Neural cell (in vitro differentiated cells): Measurements from ENCODE around the gene SLC35A4. TPM values are rescaled to one million over a fixed set of nuclear protein-coding genes. Genes with fewer than 3 reads are reported as not detected.

Experiments used
- H2AFZ ChIP-seq: fragments of 200-600, 300-800 bp; sonication (generic), shearing (Covaris generic); 2 replicates; pipeline ENCODE4 v1.6.0; 2014; ENCODE audit warnings: low read depth, mild to moderate bottlenecking, antibody characterized with exemption, low read length, moderate library complexity
- H3F3A ChIP-seq: fragments of 200-600 bp; shearing (Covaris generic); 2 replicates; pipeline ENCODE4 v1.6.1; 2016; ENCODE audit warnings: mild to moderate bottlenecking, moderate library complexity, mixed read lengths, antibody characterized with exemption, low read length; ENCODE audit not compliant: insufficient read depth, poor library complexity, severe bottlenecking
- H3K27ac ChIP-seq: fragments of 200-600, 300-800 bp; sonication (generic), shearing (Covaris generic); 2 replicates; pipeline ENCODE4 v1.5.1; 2014; ENCODE audit warnings: mild to moderate bottlenecking, low read length, moderate library complexity
- H3K27me3 ChIP-seq: fragments of 300-800, 200-600 bp; sonication (generic), shearing (Covaris generic); 2 replicates; pipeline ENCODE4 v1.6.0; 2014; ENCODE audit warnings: mild to moderate bottlenecking, low read depth, low read length, moderate library complexity; ENCODE audit not compliant: insufficient read depth
- H3K36me3 ChIP-seq: fragments of 300-800, 200-600 bp; sonication (generic), shearing (Covaris generic); 2 replicates; pipeline ENCODE4 v1.5.1; 2014; ENCODE audit warnings: mild to moderate bottlenecking, antibody characterized with exemption, low read length, moderate library complexity; ENCODE audit not compliant: insufficient read depth
- H3K4me2 ChIP-seq: fragments of 300-800, 200-600 bp; sonication (generic), shearing (Covaris generic); 2 replicates; pipeline ENCODE4 v1.6.0; 2014; ENCODE audit warnings: mild to moderate bottlenecking, low read length
- H3K4me3 ChIP-seq: fragments of 300-800, 200-600 bp; sonication (generic), shearing (Covaris generic); 2 replicates; pipeline ENCODE4 v1.5.1; 2014; ENCODE audit warnings: mild to moderate bottlenecking, low read length, moderate library complexity
- H3K79me2 ChIP-seq: fragments of 200-600 bp; shearing (Covaris generic); replicated peaks from 2 replicates; pipeline ENCODE4 v1.6.0; 2014; ENCODE audit warnings: mild to moderate bottlenecking, low read length, moderate library complexity; ENCODE audit not compliant: insufficient read depth
- H3K9ac ChIP-seq: fragments of 300-800, 200-600 bp; sonication (generic), shearing (Covaris generic); 2 replicates; pipeline ENCODE4 v1.6.1; 2016; ENCODE audit warnings: mild to moderate bottlenecking, low read length, mixed read lengths
- H3K9me2 ChIP-seq: fragments of 200-600 bp; shearing (Covaris generic); 2 replicates; pipeline ENCODE4 v1.6.1; 2016; ENCODE audit warnings: mild to moderate bottlenecking, low read length, mixed read lengths; ENCODE audit not compliant: insufficient read depth
- H3K9me3 ChIP-seq: fragments of 200-600, 300-800 bp; sonication (generic), shearing (Covaris generic); 2 replicates; pipeline ENCODE4 v1.6.1; 2016; ENCODE audit warnings: mild to moderate bottlenecking, mixed run types, low read length, moderate library complexity, mixed read lengths
- H4K20me1 ChIP-seq: fragments of 200-600 bp; shearing (Covaris generic); 2 replicates; pipeline ENCODE4 v1.6.1; 2016; ENCODE audit warnings: mild to moderate bottlenecking, mixed run types; ENCODE audit not compliant: insufficient read depth
- EP300 ChIP-seq: fragments of 450-650 bp; conservative IDR thresholded peaks from 2 replicates; pipeline ENCODE4 v1.6.1; 2014; ENCODE audit warnings: antibody characterized with exemption, mild to moderate bottlenecking, moderate library complexity; ENCODE audit not compliant: poor library complexity, severe bottlenecking
- EZH2 ChIP-seq: fragments of 200-600, 300-800 bp; shearing (Covaris generic), sonication (generic); IDR thresholded peaks from 2 replicates; pipeline ENCODE4 v1.6.1; 2014; ENCODE audit warnings: antibody characterized with exemption, low read length, borderline replicate concordance, mild to moderate bottlenecking; ENCODE audit not compliant: insufficient read depth, poor library complexity, severe bottlenecking
- MXI1 ChIP-seq: fragments of 450-650 bp; conservative IDR thresholded peaks from 2 replicates; pipeline ENCODE4 v1.6.1; 2014; ENCODE audit warnings: antibody characterized with exemption, mild to moderate bottlenecking; ENCODE audit not compliant: poor library complexity, severe bottlenecking
- POLR2AphosphoS5 ChIP-seq: IDR thresholded peaks from 2 replicates; pipeline ENCODE4 v1.6.1; 2012
- RAD21 ChIP-seq: fragments of 450-650 bp; conservative IDR thresholded peaks from 2 replicates; pipeline ENCODE4 v1.6.1; 2014; ENCODE audit warnings: antibody characterized with exemption, mild to moderate bottlenecking, moderate library complexity
- SMC3 ChIP-seq: fragments of 450-650 bp; conservative IDR thresholded peaks from 2 replicates; pipeline ENCODE4 v1.6.1; 2014; ENCODE audit warnings: antibody characterized with exemption, mild to moderate bottlenecking, moderate library complexity; ENCODE audit not compliant: poor library complexity
- TAF1 ChIP-seq: IDR thresholded peaks from 2 replicates; pipeline ENCODE4 v1.6.1; 2012; ENCODE audit warnings: low read depth
- polyA plus RNA-seq: library from polyadenylated mRNA; depleted of rRNA; stranded (reverse); fragments of >200 nt; gene quantifications from 2 replicates; pipeline ENCODE4 v1.2.3, GENCODE V29; 2014
- TF ChIP-seq, protein P1 (sequence below): IDR thresholded peaks from 2 replicates; pipeline ENCODE4 v1.6.1; 2012; ENCODE audit warnings: borderline replicate concordance
- TF ChIP-seq, protein P2 (sequence below): fragments of 450-650 bp; IDR thresholded peaks from 2 replicates; pipeline ENCODE4 v1.5.1; 2014; ENCODE audit warnings: antibody characterized with exemption, mild to moderate bottlenecking, moderate library complexity; ENCODE audit not compliant: poor library complexity, severe bottlenecking

Gene SLC35A4
- polyA plus RNA-seq, 1 donor from 2014 or later, result 8.1 TPM

DNA sequence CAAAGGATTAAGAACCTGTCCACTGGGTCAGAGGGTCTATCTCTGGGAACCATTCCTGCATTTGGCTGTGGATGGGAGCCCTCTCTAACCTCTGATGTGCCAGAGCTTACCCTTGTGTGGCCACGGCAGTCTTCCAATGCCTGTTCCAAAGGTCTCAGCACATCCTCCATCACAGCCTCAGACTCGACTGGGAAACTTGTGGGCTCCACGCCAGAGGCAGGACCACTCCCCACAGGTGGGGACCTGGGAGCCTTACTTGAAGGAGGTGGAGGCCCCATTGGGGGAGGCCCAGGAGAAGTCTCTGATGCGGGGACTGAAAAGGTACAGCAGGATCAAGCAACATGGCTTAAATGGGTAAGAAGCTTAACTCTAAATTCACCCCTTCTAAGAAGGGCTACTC, 12.8 kb upstream of the SLC35A4 start:
- no peak overlapping the region for H2AFZ ChIP-seq
- H3K79me2 ChIP-seq, result peaks cover 25% of the 10 kb centered on the region
- no peak overlapping the region for H3K9ac ChIP-seq
- H4K20me1 ChIP-seq, result no peaks in the 10 kb centered on the region
- no peaks in the 10 kb centered on the region for H3K9me2 ChIP-seq
- H3K4me3 ChIP-seq, result no peak overlapping the region
- no peaks in the 10 kb centered on the region for H3K9me3 ChIP-seq
- no peaks in the 10 kb centered on the region for H3F3A ChIP-seq
- H3K27ac ChIP-seq, result no peak overlapping the region
- no peaks in the 10 kb centered on the region for H3K36me3 ChIP-seq
- TF ChIP-seq EP300 (no peak), EZH2 (no peak), SMC3 (no peak), MXI1 (no peak), POLR2AphosphoS5 (no peak), TAF1 (no peak), RAD21 (no peak)
- TF ChIP-seq, protein P1, sequence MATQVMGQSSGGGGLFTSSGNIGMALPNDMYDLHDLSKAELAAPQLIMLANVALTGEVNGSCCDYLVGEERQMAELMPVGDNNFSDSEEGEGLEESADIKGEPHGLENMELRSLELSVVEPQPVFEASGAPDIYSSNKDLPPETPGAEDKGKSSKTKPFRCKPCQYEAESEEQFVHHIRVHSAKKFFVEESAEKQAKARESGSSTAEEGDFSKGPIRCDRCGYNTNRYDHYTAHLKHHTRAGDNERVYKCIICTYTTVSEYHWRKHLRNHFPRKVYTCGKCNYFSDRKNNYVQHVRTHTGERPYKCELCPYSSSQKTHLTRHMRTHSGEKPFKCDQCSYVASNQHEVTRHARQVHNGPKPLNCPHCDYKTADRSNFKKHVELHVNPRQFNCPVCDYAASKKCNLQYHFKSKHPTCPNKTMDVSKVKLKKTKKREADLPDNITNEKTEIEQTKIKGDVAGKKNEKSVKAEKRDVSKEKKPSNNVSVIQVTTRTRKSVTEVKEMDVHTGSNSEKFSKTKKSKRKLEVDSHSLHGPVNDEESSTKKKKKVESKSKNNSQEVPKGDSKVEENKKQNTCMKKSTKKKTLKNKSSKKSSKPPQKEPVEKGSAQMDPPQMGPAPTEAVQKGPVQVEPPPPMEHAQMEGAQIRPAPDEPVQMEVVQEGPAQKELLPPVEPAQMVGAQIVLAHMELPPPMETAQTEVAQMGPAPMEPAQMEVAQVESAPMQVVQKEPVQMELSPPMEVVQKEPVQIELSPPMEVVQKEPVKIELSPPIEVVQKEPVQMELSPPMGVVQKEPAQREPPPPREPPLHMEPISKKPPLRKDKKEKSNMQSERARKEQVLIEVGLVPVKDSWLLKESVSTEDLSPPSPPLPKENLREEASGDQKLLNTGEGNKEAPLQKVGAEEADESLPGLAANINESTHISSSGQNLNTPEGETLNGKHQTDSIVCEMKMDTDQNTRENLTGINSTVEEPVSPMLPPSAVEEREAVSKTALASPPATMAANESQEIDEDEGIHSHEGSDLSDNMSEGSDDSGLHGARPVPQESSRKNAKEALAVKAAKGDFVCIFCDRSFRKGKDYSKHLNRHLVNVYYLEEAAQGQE, result no peak
- TF ChIP-seq, protein P2, sequence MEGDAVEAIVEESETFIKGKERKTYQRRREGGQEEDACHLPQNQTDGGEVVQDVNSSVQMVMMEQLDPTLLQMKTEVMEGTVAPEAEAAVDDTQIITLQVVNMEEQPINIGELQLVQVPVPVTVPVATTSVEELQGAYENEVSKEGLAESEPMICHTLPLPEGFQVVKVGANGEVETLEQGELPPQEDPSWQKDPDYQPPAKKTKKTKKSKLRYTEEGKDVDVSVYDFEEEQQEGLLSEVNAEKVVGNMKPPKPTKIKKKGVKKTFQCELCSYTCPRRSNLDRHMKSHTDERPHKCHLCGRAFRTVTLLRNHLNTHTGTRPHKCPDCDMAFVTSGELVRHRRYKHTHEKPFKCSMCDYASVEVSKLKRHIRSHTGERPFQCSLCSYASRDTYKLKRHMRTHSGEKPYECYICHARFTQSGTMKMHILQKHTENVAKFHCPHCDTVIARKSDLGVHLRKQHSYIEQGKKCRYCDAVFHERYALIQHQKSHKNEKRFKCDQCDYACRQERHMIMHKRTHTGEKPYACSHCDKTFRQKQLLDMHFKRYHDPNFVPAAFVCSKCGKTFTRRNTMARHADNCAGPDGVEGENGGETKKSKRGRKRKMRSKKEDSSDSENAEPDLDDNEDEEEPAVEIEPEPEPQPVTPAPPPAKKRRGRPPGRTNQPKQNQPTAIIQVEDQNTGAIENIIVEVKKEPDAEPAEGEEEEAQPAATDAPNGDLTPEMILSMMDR, result no peak
- H3K4me2 ChIP-seq, result no peak overlapping the region
- H3K27me3 ChIP-seq, result no peaks in the 10 kb centered on the region

DNA sequence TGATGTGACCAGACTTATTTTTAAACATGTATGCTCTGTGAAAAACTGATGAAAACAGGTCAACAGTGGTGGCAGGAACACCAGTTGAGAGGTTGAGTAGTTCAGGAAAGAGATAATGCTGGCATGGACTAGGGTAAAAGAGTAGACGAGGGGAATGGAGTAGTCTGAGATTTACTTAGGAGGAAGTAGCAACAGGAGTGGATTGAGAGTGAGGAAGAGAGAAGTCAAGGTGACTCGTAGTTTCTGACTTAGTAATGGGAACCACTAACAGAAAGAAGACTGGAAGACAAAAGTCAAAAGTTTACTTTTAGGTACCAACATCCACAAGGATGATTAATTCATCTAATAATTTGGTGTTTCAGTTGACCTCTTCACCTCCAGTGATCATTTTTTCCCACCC, 11.0 kb upstream of the SLC35A4 start:
- no peaks in the 10 kb centered on the region for H3K9me2 ChIP-seq
- H3F3A ChIP-seq, result no peaks in the 10 kb centered on the region
- no peak overlapping the region for H3K27ac ChIP-seq
- H3K9ac ChIP-seq, result no peak overlapping the region
- H2AFZ ChIP-seq, result no peak overlapping the region
- H3K36me3 ChIP-seq, result no peaks in the 10 kb centered on the region
- H4K20me1 ChIP-seq, result no peaks in the 10 kb centered on the region
- H3K4me2 ChIP-seq, result no peak overlapping the region
- TF ChIP-seq, protein P2, result no peak
- TF ChIP-seq SMC3 (no peak), MXI1 (no peak), TAF1 (no peak), EZH2 (no peak), RAD21 (no peak), POLR2AphosphoS5 (no peak), EP300 (no peak)
- TF ChIP-seq, protein P1, result no peak
- no peaks in the 10 kb centered on the region for H3K9me3 ChIP-seq
- H3K4me3 ChIP-seq, result no peak overlapping the region
- peaks cover 27% of the 10 kb centered on the region for H3K79me2 ChIP-seq
- H3K27me3 ChIP-seq, result no peaks in the 10 kb centered on the region
